Measurements from ENCODE around the gene DUSP1.

GRCh38 chr5:172731680-172732074 is 39.3 kb downstream of the DUSP1 start:
- TF ChIP-seq CTCF (IDR thresholded peaks at IDR 0.05 in 2 of 3, conservative IDR thresholded peaks at IDR 0.05 in 1 of 3; ENCODE audit: control insufficient read depth in 2 of 3, extremely low read depth in 1 of 3, insufficient read depth in 1 of 3, low read depth in 3 of 3, low read length in 3 of 3): no peak
- no peak for TF ChIP-seq CREM (IDR thresholded peaks at IDR 0.05; ENCODE audit: low read depth)
- no peak for TF ChIP-seq POLR2AphosphoS5 (IDR thresholded peaks at IDR 0.05; ENCODE audit: low read length)
- TF ChIP-seq CEBPB (IDR thresholded peaks at IDR 0.05; ENCODE audit: borderline replicate concordance in 1 of 2, low read depth in 2 of 2, low read length in 2 of 2): no peak
- no peak for TF ChIP-seq POLR2A (IDR thresholded peaks at IDR 0.05; ENCODE audit: low read depth, low read length)

Measured in GM12878 (cell line).